H1 (cell line): ENCODE data around the gene RPP25. TPM values are rescaled to one million over a fixed set of nuclear protein-coding genes. Genes with fewer than 3 reads are reported as not detected.

ENCODE experiments used
- CTCF ChIA-PET: fragments of 300-600 bp; sonication (Branson Sonifier 250); formaldehyde crosslinking; loops from one replicate; lab custom pipeline; 2021; ENCODE audit not compliant: partially characterized antibody; lab: Charles Lee
- POLR2A ChIA-PET: fragments of 300-600 bp; sonication (Branson Sonifier 250); formaldehyde crosslinking; loops from one replicate; lab custom pipeline; 2021; ENCODE audit warnings: inconsistent platforms; ENCODE audit not compliant: partially characterized antibody; lab: Charles Lee
- DNase-seq, 2 experiments: peaks; one replicate each; pipeline versions ENCODE4 v3.0.0 to v3.0.0-alpha.2; 2010 to 2022; ENCODE audit warnings: low spot score in 2 of 2, low read depth in 1 of 2, mixed read lengths in 1 of 2
- FAIRE-seq: peaks from 2 replicates; lab custom pipeline; 2011; peaks lifted over from hg19 to GRCh38; lab: Jason Lieb, UNC
- H2AFZ ChIP-seq: 2 replicates; pipeline ENCODE4 v1.8.1; 2012; ENCODE audit warnings: low read length, inconsistent platforms
- H2AK5ac ChIP-seq: 2 replicates; pipeline ENCODE4 v1.6.1; 2013; ENCODE audit warnings: low read depth, low read length
- H2BK120ac ChIP-seq: replicated peaks from 2 replicates; pipeline ENCODE3; 2013; ENCODE audit warnings: low read depth, low read length, inconsistent platforms
- H2BK12ac ChIP-seq: 2 replicates; pipeline ENCODE4 v1.6.1; 2013; ENCODE audit warnings: low read depth, low read length
- H2BK15ac ChIP-seq: 2 replicates; pipeline ENCODE4 v1.6.1; 2013; ENCODE audit warnings: low read length
- H2BK20ac ChIP-seq: 2 replicates; pipeline ENCODE4 v1.6.1; 2013; ENCODE audit warnings: low read length
- H2BK5ac ChIP-seq: 2 replicates; pipeline ENCODE4 v1.6.1; 2013; ENCODE audit warnings: low read depth, low read length
- H3K14ac ChIP-seq: 2 replicates; pipeline ENCODE4 v1.6.1; 2013; ENCODE audit warnings: inconsistent platforms; ENCODE audit not compliant: insufficient read length
- H3K18ac ChIP-seq: 2 replicates; pipeline ENCODE4 v1.6.1; 2013; ENCODE audit warnings: low read length; ENCODE audit errors: extremely low read depth
- H3K23ac ChIP-seq: 2 replicates; pipeline ENCODE4 v1.6.1; 2013; ENCODE audit warnings: inconsistent platforms; ENCODE audit not compliant: insufficient read length
- H3K23me2 ChIP-seq: 2 replicates; pipeline ENCODE4 v1.6.1; 2013; ENCODE audit warnings: low read depth, low read length
- H3K27ac ChIP-seq: 2 replicates; pipeline ENCODE4 v1.6.1; 2011; ENCODE audit warnings: low read depth, low read length, inconsistent platforms
- H3K27me3 ChIP-seq, 4 experiments: replicated peaks in 1 of 4; 1 replicate in 1 of 4; 2 replicates in 3 of 4; pipeline versions ENCODE4 v1.6.1 to v1.8.1; 2011 to 2013; ENCODE audit warnings: low read length in 3 of 4, mild to moderate bottlenecking in 3 of 4, inconsistent platforms in 2 of 4, mixed read lengths in 2 of 4, moderate library complexity in 1 of 4; ENCODE audit not compliant: control insufficient read depth in 3 of 4, insufficient read depth in 3 of 4; ENCODE audit errors: extremely low read depth in 1 of 4
- H3K36me3 ChIP-seq, 4 experiments: 2 replicates each; pipeline versions ENCODE4 v1.6.1 to v1.8.1; 2011 to 2013; ENCODE audit warnings: mild to moderate bottlenecking in 4 of 4, low read length in 3 of 4, moderate library complexity in 2 of 4, control low read depth in 1 of 4, inconsistent platforms in 1 of 4; ENCODE audit not compliant: insufficient read depth in 4 of 4, control insufficient read depth in 2 of 4
- H3K4ac ChIP-seq: replicated peaks from 2 replicates; pipeline ENCODE3; 2013; ENCODE audit warnings: low read length, low read depth, mixed read lengths, inconsistent platforms; ENCODE audit not compliant: insufficient read length
- H3K4me1 ChIP-seq, 4 experiments: replicated peaks in 1 of 4; 1 replicate in 1 of 4; 2 replicates in 3 of 4; pipeline versions ENCODE4 v1.6.1 to v1.8.1; 2011 to 2013; ENCODE audit warnings: low read length in 3 of 4, inconsistent platforms in 2 of 4, mixed read lengths in 1 of 4; ENCODE audit not compliant: insufficient read depth in 4 of 4, control insufficient read depth in 3 of 4
- H3K4me2 ChIP-seq, 2 experiments: 2 replicates each; pipeline versions ENCODE4 v1.6.1 to v1.8.1; 2011 to 2013; ENCODE audit warnings: low read depth in 2 of 2, low read length in 2 of 2, control low read depth in 1 of 2, inconsistent platforms in 1 of 2, mild to moderate bottlenecking in 1 of 2; ENCODE audit not compliant: insufficient read depth in 1 of 2
- H3K4me3 ChIP-seq, 4 experiments: fragments of 200-600, 300-600 bp in 1 of 4; sonication (generic), shearing (Covaris generic), sonication (Bioruptor Twin) in 1 of 4; 2 replicates each; pipeline versions ENCODE4 v1.5.1 to v1.8.1; 2011 to 2016; ENCODE audit warnings: low read length in 4 of 4, low read depth in 3 of 4, control low read depth in 2 of 4, inconsistent platforms in 2 of 4, mild to moderate bottlenecking in 2 of 4, mixed read lengths in 1 of 4, moderate library complexity in 1 of 4; ENCODE audit not compliant: insufficient read depth in 2 of 4; ENCODE audit errors: extremely low read depth in 1 of 4
- H3K56ac ChIP-seq: replicated peaks from 2 replicates; pipeline ENCODE3; 2013; ENCODE audit warnings: low read depth, mild to moderate bottlenecking, mixed read lengths, low read length, inconsistent platforms; ENCODE audit not compliant: insufficient read length
- H3K79me1 ChIP-seq: 2 replicates; pipeline ENCODE4 v1.6.1; 2013; ENCODE audit warnings: low read depth, low read length, control low read depth
- H3K79me2 ChIP-seq, 2 experiments: 2 replicates each; pipeline versions ENCODE4 v1.6.1 to v1.8.1; 2012 to 2013; ENCODE audit warnings: low read length in 2 of 2, mild to moderate bottlenecking in 2 of 2, inconsistent platforms in 1 of 2; ENCODE audit not compliant: insufficient read depth in 2 of 2, control insufficient read depth in 1 of 2
- H3K9ac ChIP-seq, 4 experiments: replicated peaks in 1 of 4; 1 replicate in 1 of 4; 2 replicates in 3 of 4; pipeline versions ENCODE4 v1.6.1 to v1.8.1; 2011 to 2013; ENCODE audit warnings: low read depth in 3 of 4, low read length in 3 of 4, control low read depth in 2 of 4, mild to moderate bottlenecking in 2 of 4, moderate library complexity in 2 of 4, inconsistent platforms in 1 of 4; ENCODE audit errors: extremely low read depth in 1 of 4
- H3K9me3 ChIP-seq, 2 experiments: 2 replicates each; pipeline versions ENCODE4 v1.6.1 to v1.8.1; 2012 to 2013; ENCODE audit warnings: mild to moderate bottlenecking in 2 of 2, moderate library complexity in 2 of 2, control low read depth in 1 of 2, inconsistent platforms in 1 of 2, low read depth in 1 of 2, low read length in 1 of 2, mixed read lengths in 1 of 2; ENCODE audit not compliant: insufficient read depth in 2 of 2
- H4K20me1 ChIP-seq, 2 experiments: replicated peaks in 1 of 2; 2 replicates each; pipeline versions ENCODE3 to v1.8.1; 2011 to 2013; ENCODE audit warnings: inconsistent platforms in 2 of 2, low read length in 2 of 2, mild to moderate bottlenecking in 1 of 2; ENCODE audit not compliant: insufficient read depth in 2 of 2, control insufficient read depth in 1 of 2
- H4K5ac ChIP-seq: 2 replicates; pipeline ENCODE4 v1.6.1; 2013; ENCODE audit warnings: low read length, low read depth, mixed read lengths, inconsistent platforms; ENCODE audit not compliant: insufficient read length
- H4K8ac ChIP-seq: 2 replicates; pipeline ENCODE4 v1.8.0; 2013; ENCODE audit warnings: mild to moderate bottlenecking, moderate library complexity, low read length, inconsistent platforms; ENCODE audit not compliant: insufficient read depth; ENCODE audit errors: extremely low read depth
- H4K91ac ChIP-seq: replicated peaks from 2 replicates; pipeline ENCODE3; 2013; ENCODE audit warnings: low read length, mixed read lengths, inconsistent platforms; ENCODE audit not compliant: insufficient read length
- BRCA1 ChIP-seq: IDR thresholded peaks from 2 replicates; pipeline ENCODE4 v1.6.1; 2012; ENCODE audit warnings: low read depth, low read length, improper control_type of control experiment
- CHD1 ChIP-seq: IDR thresholded peaks from 2 replicates; pipeline ENCODE4 v1.6.1; 2012; ENCODE audit warnings: low read depth, low read length, improper control_type of control experiment
- EZH2 ChIP-seq: fragments of 200-600 bp; sonication (generic); IDR thresholded peaks from 2 replicates; pipeline ENCODE4 v1.7.1; 2012; ENCODE audit warnings: low read depth, mild to moderate bottlenecking, moderate library complexity, low read length, inconsistent platforms; ENCODE audit not compliant: severe bottlenecking
- JUN ChIP-seq: IDR thresholded peaks from 2 replicates; pipeline ENCODE4 v1.6.1; 2011; ENCODE audit warnings: low read depth, mild to moderate bottlenecking, improper control_type of control experiment, low read length
- KDM1A ChIP-seq: fragments of 200-600, 300-600 bp; sonication (generic); IDR thresholded peaks from 2 replicates; pipeline ENCODE4 v1.7.1; 2016; ENCODE audit warnings: mild to moderate bottlenecking, low read length, borderline replicate concordance
- PHF8 ChIP-seq: fragments of 200-600 bp; sonication (generic); conservative IDR thresholded peaks from 2 replicates; pipeline ENCODE4 v1.7.1; 2012; ENCODE audit warnings: low read depth, mild to moderate bottlenecking, inconsistent platforms, low read length, moderate library complexity
- RXRA ChIP-seq: IDR thresholded peaks from 2 replicates; pipeline ENCODE4 v1.6.1; 2011; ENCODE audit warnings: low read depth, mild to moderate bottlenecking, low read length, moderate library complexity; ENCODE audit not compliant: insufficient read depth
- SIN3A ChIP-seq, 2 experiments: IDR thresholded peaks in 1 of 2; conservative IDR thresholded peaks in 1 of 2; 2 replicates each; pipeline ENCODE4 v1.6.1; 2011 to 2012; ENCODE audit warnings: low read length in 2 of 2, improper control_type of control experiment in 1 of 2, low read depth in 1 of 2, mild to moderate bottlenecking in 1 of 2
- TBP ChIP-seq: IDR thresholded peaks from 2 replicates; pipeline ENCODE4 v1.6.1; 2011; ENCODE audit warnings: low read depth, low read length, improper control_type of control experiment
- ZNF274 ChIP-seq: IDR thresholded peaks from 2 replicates; pipeline ENCODE4 v1.7.0; 2012; ENCODE audit warnings: low read length, borderline replicate concordance; ENCODE audit errors: extremely low read depth
- WGBS, 2 experiments: shearing (Covaris generic) in 1 of 2; methylation state at CpG; one replicate each; pipeline versions ENCODE4 v1.1.6 to v1.1.7; 2013 to 2015; ENCODE audit warnings: low lambda C conversion rate in 2 of 2, mixed read lengths in 2 of 2, inconsistent platforms in 1 of 2, low coverage in 1 of 2, missing lambda C conversion rate in 1 of 2; ENCODE audit not compliant: insufficient replicate concordance in 2 of 2, insufficient coverage in 1 of 2, insufficient read length in 1 of 2; ENCODE audit errors: extremely low coverage in 1 of 2, missing lambda C conversion rate in 1 of 2; 5-methylcytosine and 5-hydroxymethylcytosine counted together
- polyA plus RNA-seq, 7 experiments: library from polyadenylated mRNA; depleted of rRNA in 3 of 7; stranded (reverse) in 5 of 7; unstranded in 2 of 7; fragments of >200 nt in 5 of 7; fragments of 200-250 nt in 2 of 7; gene quantifications; 1 replicate in 5 of 7; 2 replicates in 1 of 7; 4 replicates in 1 of 7; pipeline versions ENCODE4 v1.2.1 to v1.2.3, GENCODE V29; 2011 to 2013; ENCODE audit warnings: missing spikeins in 2 of 7, mixed read lengths in 2 of 7
- total RNA-seq: library from RNA; stranded (reverse); fragmentation: NEBNext Ultra II Directional; extraction: Animal tissue kit (Norgen Biotek cat#: 25700); gene quantifications from 2 replicates; pipeline ENCODE4 v1.2.1, GENCODE V29; 2021

The RPP25 gene
- total and polyA plus RNA-seq, 2 of the 8 experiments (the other 6 are each of a cell fraction or from before 2014, with no cell fraction given), result 17.4 to 19.8 TPM

GRCh38 chr15:74955017-74955416 is 1.6 kb downstream of the RPP25 start:
- FAIRE-seq (no peak), DNase-seq (no peak)
- 0 out of 2 replicates have a peak, but pooled peaks cover 2% of the 10 kb centered on the region for H3K79me1 ChIP-seq
- H3K4me3 ChIP-seq, result peak overlapping the region; percentile 41 to 77 (median 69); a peak in 7 of 8 replicates
- no peak overlapping the region for H4K5ac ChIP-seq
- H3K27me3 ChIP-seq, result peaks cover 5 to 33% (median 32%) of the 10 kb centered on the region in 4 experiments
- H3K79me2 ChIP-seq, result peaks cover 0 to 19% of the 10 kb centered on the region in 2 experiments; a peak in 2 of 4 replicates
- H4K20me1 ChIP-seq, result peaks cover 0 to 4% of the 10 kb centered on the region in 2 experiments
- H3K14ac ChIP-seq, result no peak overlapping the region
- H3K4ac ChIP-seq, result peak overlapping the region; percentile 22
- H4K8ac ChIP-seq, result no peak overlapping the region
- H4K91ac ChIP-seq, result no peak overlapping the region
- no peak overlapping the region for H2BK120ac ChIP-seq
- peak overlapping the region; percentile 95 to 98 for H3K4me2 ChIP-seq
- no peak overlapping the region for H3K56ac ChIP-seq
- H3K4me1 ChIP-seq, result peaks cover 2 to 30% (median 17%) of the 10 kb centered on the region in 4 experiments
- no peaks in the 10 kb centered on the region for H3K9me3 ChIP-seq
- H3K18ac ChIP-seq, result peak overlapping the region; percentile 2; the same call in 1 of the 2 replicates
- POLR2A ChIA-PET, result interaction anchor here (0.9 to 2.5 kb wide), 6 partner anchors 21 to 112 kb away, joined by 3 to 9 read pairs (median 4); partner anchors contain the start of genes FAM219B, PPCDC and ULK3
- H2BK15ac ChIP-seq, result peak overlapping the region; percentile 61; the same call in 1 of the 2 replicates
- CTCF ChIA-PET, result interaction anchor here (0.9 to 2.7 kb wide), 16 partner anchors 9 to 229 kb away, joined by 3 to 10 read pairs (median 4); partner anchors contain the start of genes CYP1A1 and SCAMP5
- no peak overlapping the region for H2AFZ ChIP-seq
- peaks cover 38% of the 10 kb centered on the region for H3K23me2 ChIP-seq
- H2BK5ac ChIP-seq, result no peak overlapping the region
- H3K9ac ChIP-seq, result peak overlapping the region in 1 of 4 experiments; percentile 14; a peak in 1 of 7 replicates
- H2BK20ac ChIP-seq, result no peak overlapping the region
- no peak overlapping the region for H2BK12ac ChIP-seq
- 79% methylated on average over 8 of the region's 8 CpGs; no CpG with 5 or more reads in 1 of the 2 experiments for WGBS, 2 experiments
- no peak overlapping the region for H3K23ac ChIP-seq
- no peaks in the 10 kb centered on the region for H3K36me3 ChIP-seq
- H2AK5ac ChIP-seq, result no peak overlapping the region
- no peak overlapping the region for H3K27ac ChIP-seq
- TF ChIP-seq CHD1 (no peak), JUN (no peak), EZH2 (no peak), ZNF274 (no peak), SIN3A (conservative IDR thresholded peaks at IDR 0.05 in 1 of 2, IDR thresholded peaks at IDR 0.05 in 1 of 2; ENCODE audit: low read depth in 1 of 2, low read length in 2 of 2) (no peak), RXRA (no peak), BRCA1 (no peak), KDM1A (no peak), PHF8 (no peak), TBP (no peak)
